Spleen (tissue), 11 donors: Measurements from ENCODE around the gene RYR3. TPM values are rescaled to one million over a fixed set of nuclear protein-coding genes. Genes with fewer than 3 reads are reported as not detected.
A peak's percentile ranks its signal among the peaks of the same experiment; 100 is the strongest.

Source experiments
- DNase-seq: peaks from one replicate; pipeline ENCODE4 v3.0.0-alpha.2; 2020
- H3K27ac ChIP-seq, 8 donors: fragments of 200-600 bp; sonication (generic) in 7 of 8; 1 replicate in 4 of 8; 2 replicates in 4 of 8; pipeline versions ENCODE4 v1.5.0 to v1.8.0; 2016 to 2021; ENCODE audit warnings: inconsistent platforms in 4 of 8, mild to moderate bottlenecking in 4 of 8, moderate library complexity in 1 of 8
- H3K27me3 ChIP-seq, 7 donors: fragments of 200-600 bp; sonication (generic) in 6 of 7; replicated peaks in 1 of 7; 1 replicate in 4 of 7; 2 replicates in 3 of 7; pipeline versions ENCODE4 v1.5.0 to v1.8.0; 2016 to 2021; ENCODE audit warnings: inconsistent platforms in 3 of 7, mild to moderate bottlenecking in 1 of 7
- H3K36me3 ChIP-seq, 6 donors: fragments of 200-600 bp; sonication (generic) in 5 of 6; 1 replicate in 4 of 6; 2 replicates in 2 of 6; pipeline versions ENCODE4 v1.5.0 to v1.8.0; 2016 to 2021; ENCODE audit warnings: inconsistent platforms in 2 of 6
- H3K4me1 ChIP-seq, 6 donors: fragments of 200-600 bp; sonication (generic) in 5 of 6; 1 replicate in 3 of 6; 2 replicates in 3 of 6; pipeline versions ENCODE4 v1.5.0 to v1.8.0; 2016 to 2021; ENCODE audit warnings: inconsistent platforms in 3 of 6
- H3K4me3 ChIP-seq, 8 donors: fragments of 200-600 bp; sonication (generic) in 7 of 8; 1 replicate in 4 of 8; 2 replicates in 4 of 8; pipeline versions ENCODE4 v1.5.0 to v1.8.0; 2016 to 2021; ENCODE audit warnings: inconsistent platforms in 4 of 8, mild to moderate bottlenecking in 4 of 8, moderate library complexity in 2 of 8
- H3K9me3 ChIP-seq, 8 donors: fragments of 200-600 bp; sonication (generic) in 7 of 8; 1 replicate in 4 of 8; 2 replicates in 4 of 8; pipeline versions ENCODE4 v1.5.0 to v1.8.0; 2016 to 2021; ENCODE audit warnings: inconsistent platforms in 4 of 8
- CTCF ChIP-seq, 11 experiments: fragments of 200-600 bp in 7 of 11; fragments of 450-650 bp in 4 of 11; sonication (generic) in 4 of 11; IDR thresholded peaks in 8 of 11; conservative IDR thresholded peaks in 3 of 11; 1 replicate in 7 of 11; 2 replicates in 4 of 11; pipeline versions ENCODE4 v1.4.0 to v1.8.0; 2016 to 2021; ENCODE audit warnings: antibody characterized with exemption in 11 of 11, inconsistent platforms in 4 of 11, mild to moderate bottlenecking in 1 of 11
- POLR2A ChIP-seq, 3 donors: fragments of 450-650 bp; IDR thresholded peaks; one replicate each; pipeline ENCODE4 v1.5.1; 2017; ENCODE audit warnings: antibody characterized with exemption in 3 of 3, mild to moderate bottlenecking in 1 of 3
- POLR2AphosphoS5 ChIP-seq, 3 donors: sonication (generic); formaldehyde crosslinking; IDR thresholded peaks; one replicate each; pipeline ENCODE4 v1.5.1; 2017; ENCODE audit warnings: antibody characterized with exemption in 3 of 3
- WGBS, 5 donors: extraction: QIAGEN DNeasy Blood & Tissue Kit in 3 of 5; methylation state at CpG; one replicate each; pipeline versions ENCODE4 v1.1.5 to v1.1.7; 2013 to 2018; 5-methylcytosine and 5-hydroxymethylcytosine counted together
- intact Hi-C: fragments of 100-400 bp; cut with DNase I; formaldehyde crosslinking; loops from one replicate; pipeline ENCODE4 v1.15.0; 2023; ENCODE audit warnings: low total_unique reads
- polyA plus RNA-seq, 3 donors: library from polyadenylated mRNA; stranded (reverse); fragments of 200-250 nt; gene quantifications; one replicate each; pipeline ENCODE4 v1.2.1, GENCODE V29; 2013
- total RNA-seq, 7 donors: library from RNA; depleted of rRNA in 3 of 7; stranded (reverse); fragments of >200 nt in 3 of 7; fragmentation: NEBNext Ultra II Directional in 4 of 7; extraction: Animal tissue kit (Norgen Biotek cat#: 25700) in 4 of 7; gene quantifications; one replicate each; pipeline versions ENCODE4 v1.1.0 to v1.2.1, GENCODE V29; 2016 to 2021
- donor health status: healthy with polysubstance abuse.
- donor health status: DM: no; HTN: no; CAD: no; lungs with moderate emphysema.
- donor health status: DM: no; HTN: no; CAD: no.
- donor health status: Bipolar disorder and iron deficiency.
- donor health status: healthy.
- donor health status: DM: no; HTN: no; CAD: no.
- donor health status: DM: yes; HTN: yes; CAD: no.

Gene RYR3
- total and polyA plus RNA-seq, 10 donors: 0.11 to 5.9 (median 1.3) TPM

DNA sequence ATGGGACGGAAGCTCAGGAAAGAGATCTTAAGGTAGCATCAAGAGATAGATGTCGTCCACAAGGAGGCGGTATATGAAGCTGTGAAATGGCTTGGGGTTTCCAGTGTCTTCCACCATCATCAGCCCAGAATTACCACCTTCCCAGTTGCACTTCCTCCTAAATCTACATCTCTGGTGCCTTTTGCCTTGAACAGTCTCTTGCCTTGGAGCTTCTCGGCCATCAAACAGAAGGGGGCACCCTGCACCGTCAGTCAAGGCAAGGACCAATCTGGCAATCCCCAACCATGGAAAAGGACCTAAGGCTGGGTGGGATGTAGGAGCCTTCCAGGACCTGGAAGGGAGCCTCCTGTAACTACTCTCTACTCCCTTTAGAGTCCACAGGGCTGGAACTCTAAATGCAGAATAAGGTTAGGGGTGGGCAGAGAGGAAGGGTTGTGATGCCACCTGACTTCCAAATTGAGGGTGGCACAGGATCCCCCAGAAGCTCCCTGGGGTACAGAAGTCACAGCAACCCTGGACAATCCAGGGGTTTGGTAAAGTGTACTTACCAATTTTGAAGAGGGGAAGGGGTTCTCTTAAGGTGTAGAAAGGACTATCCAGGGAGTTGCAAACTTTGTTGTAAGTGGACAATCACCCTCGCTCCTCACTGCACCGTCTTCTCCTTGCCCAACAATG, 1.0 kb upstream of the RYR3 start:
- Histone ChIP-seq H3K27ac (no peak overlapping the region), H3K9me3 (no peaks in the 10 kb centered on the region), H3K36me3 (no peaks in the 10 kb centered on the region), H3K4me3 (no peak overlapping the region), H3K27me3 (peaks cover 0 to 64% (median 23%) of the 10 kb centered on the region in 7 donors), H3K4me1 (peaks cover 0 to 15% (median 10%) of the 10 kb centered on the region in 6 donors)
- 36 to 45% (median 36%) methylated on average over 7 of the region's 7 CpGs for whole genome bisulfite sequencing, 5 donors
- DNase-seq: no peak
- TF ChIP-seq CTCF (IDR thresholded peaks at IDR 0.05 in 8 of 11, conservative IDR thresholded peaks at IDR 0.05 in 3 of 11) (peak in 6 of 11 experiments; percentile 10 to 55 (median 18)), POLR2A (IDR thresholded peaks at IDR 0.05) (no peak)
- intact Hi-C loops: no loop called here

DNA sequence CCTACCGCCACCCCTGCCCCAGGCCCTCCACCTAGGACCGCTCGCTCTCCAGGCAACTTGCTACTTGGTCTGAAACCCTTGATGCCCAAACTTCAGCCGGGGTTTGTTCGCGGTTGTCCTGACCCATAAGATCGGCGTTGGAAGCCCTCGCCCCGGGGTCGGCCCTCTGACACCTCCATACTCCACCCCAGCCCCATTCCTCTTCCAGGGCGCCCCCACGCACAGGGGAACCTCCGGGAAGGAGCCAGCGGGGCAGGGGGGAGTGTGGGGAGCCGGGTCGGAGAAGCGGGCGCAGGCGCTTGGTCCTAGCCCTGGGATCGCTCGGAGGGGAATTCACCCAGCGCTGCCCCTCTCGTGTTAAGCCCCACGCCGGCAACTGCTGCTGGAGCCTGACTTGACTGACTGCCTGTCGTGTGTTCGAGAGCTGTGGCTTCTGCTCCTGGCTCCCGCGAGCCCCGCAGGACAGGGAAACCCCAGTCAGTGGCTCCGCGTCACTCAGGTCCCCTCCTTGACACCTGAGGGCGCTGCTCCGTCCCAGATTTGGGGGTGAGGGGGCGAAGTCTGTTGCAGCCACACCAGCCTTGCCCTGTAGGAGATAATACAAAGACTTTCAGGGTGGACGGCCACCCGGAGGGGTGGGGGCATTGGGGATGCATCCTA, 675 bp downstream of the RYR3 start:
- 2 to 7% (median 4%) methylated on average over 14 to 38 of the region's 38 CpGs for whole genome bisulfite sequencing, 5 donors
- H3K36me3 ChIP-seq: no peaks in the 10 kb centered on the region
- intact Hi-C loops: no loop called here
- TF ChIP-seq POLR2A (IDR thresholded peaks at IDR 0.05): no peak
- H3K4me1 ChIP-seq: peaks cover 0 to 15% (median 10%) of the 10 kb centered on the region in 6 donors
- H3K27me3 ChIP-seq: peaks cover 0 to 69% (median 23%) of the 10 kb centered on the region in 7 donors
- H3K9me3 ChIP-seq: no peaks in the 10 kb centered on the region
- no peak overlapping the region for H3K27ac ChIP-seq
- no peak for DNase-seq
- H3K4me3 ChIP-seq: peak overlapping the region in 7 of 8 donors; percentile 13 to 57 (median 34)

DNA sequence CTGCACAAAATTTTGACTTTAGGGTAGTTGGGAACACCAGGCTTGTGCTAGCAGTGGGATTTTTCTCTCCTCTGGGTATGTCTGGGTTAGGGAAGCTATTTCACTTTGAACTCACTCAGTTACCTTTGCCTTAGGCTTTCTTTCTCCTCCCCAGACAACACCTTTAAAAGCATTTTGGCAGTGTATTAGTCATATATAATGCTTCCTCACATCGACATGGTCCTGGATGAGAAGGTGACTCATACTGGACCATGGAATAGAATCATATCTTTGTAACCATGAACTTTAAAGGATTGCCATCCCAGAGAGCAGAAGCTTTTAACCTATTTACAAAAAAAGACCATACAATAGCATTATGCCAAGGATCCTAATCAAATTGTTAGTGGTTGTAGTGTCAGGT, 2.7 kb downstream of the RYR3 start:
- DNase-seq: no peak
- peaks cover 0 to 74% (median 23%) of the 10 kb centered on the region in 7 donors for H3K27me3 ChIP-seq
- WGBS, 5 donors: 50 to 76% (median 74%) methylated on average over 1 of the region's 1 CpG
- H3K4me1 ChIP-seq: peaks cover 0 to 15% (median 10%) of the 10 kb centered on the region in 6 donors
- H3K36me3 ChIP-seq: no peaks in the 10 kb centered on the region
- H3K4me3 ChIP-seq: no peak overlapping the region
- no peak overlapping the region for H3K27ac ChIP-seq
- H3K9me3 ChIP-seq: no peaks in the 10 kb centered on the region
- no peak for TF ChIP-seq POLR2AphosphoS5 (IDR thresholded peaks at IDR 0.05)
- TF ChIP-seq CTCF (IDR thresholded peaks at IDR 0.05 in 8 of 11, conservative IDR thresholded peaks at IDR 0.05 in 3 of 11): no peak
- no peak for TF ChIP-seq POLR2A (IDR thresholded peaks at IDR 0.05)
- intact Hi-C loops: no loop called here

GRCh38 chr15:33314069-33314468, 3.3 kb downstream of the RYR3 start:
- intact Hi-C loops: no loop called here
- no peak for TF ChIP-seq POLR2AphosphoS5 (IDR thresholded peaks at IDR 0.05)
- TF ChIP-seq POLR2A (IDR thresholded peaks at IDR 0.05): no peak
- TF ChIP-seq CTCF (IDR thresholded peaks at IDR 0.05 in 8 of 11, conservative IDR thresholded peaks at IDR 0.05 in 3 of 11): no peak
- H3K36me3 ChIP-seq: no peaks in the 10 kb centered on the region
- peaks cover 0 to 15% (median 10%) of the 10 kb centered on the region in 6 donors for H3K4me1 ChIP-seq
- peaks cover 0 to 71% (median 23%) of the 10 kb centered on the region in 7 donors for H3K27me3 ChIP-seq
- H3K27ac ChIP-seq: no peak overlapping the region
- 78 to 86% (median 80%) methylated on average over 5 of the region's 5 CpGs for WGBS, 5 donors
- DNase-seq: no peak
- no peak overlapping the region for H3K4me3 ChIP-seq
- no peaks in the 10 kb centered on the region for H3K9me3 ChIP-seq
